Body of pancreas (tissue), 4 donors: ENCODE data around the gene TSHR. TPM values are rescaled to one million over a fixed set of nuclear protein-coding genes. Genes with fewer than 3 reads are reported as not detected.
A peak's percentile ranks its signal among the peaks of the same experiment; 100 is the strongest.

Experiments
- ATAC-seq: fragments of 150-250 bp; one replicate; pipeline ENCODE4 v1.9.1; 2016
- DNase-seq, 4 donors: peaks; one replicate each; pipeline ENCODE4 v3.0.0-alpha.2; 2019
- H3K27ac ChIP-seq, 4 donors: fragments of 200-600 bp; sonication (generic); 1 replicate in 3 of 4; 2 replicates in 1 of 4; pipeline versions ENCODE4 v1.5.1 to v1.6.1; 2016 to 2019; ENCODE audit warnings: mild to moderate bottlenecking in 1 of 4, mixed read lengths in 1 of 4, moderate library complexity in 1 of 4
- H3K27me3 ChIP-seq, 2 donors: fragments of 200-600 bp; sonication (generic); one replicate each; pipeline ENCODE4 v1.6.0; 2016; ENCODE audit warnings: mild to moderate bottlenecking in 1 of 2
- H3K36me3 ChIP-seq, 2 donors: fragments of 200-600 bp; sonication (generic); replicated peaks in 1 of 2; 2 replicates each; pipeline ENCODE4 v1.5.1; 2016; ENCODE audit warnings: low read depth in 2 of 2; ENCODE audit not compliant: insufficient read depth in 1 of 2
- H3K4me1 ChIP-seq: fragments of 200-600 bp; sonication (generic); one replicate; pipeline ENCODE4 v1.6.0; 2016
- H3K4me3 ChIP-seq, 2 donors: fragments of 200-600 bp; sonication (generic); 1 replicate in 1 of 2; 2 replicates in 1 of 2; pipeline ENCODE4 v1.5.1; 2016 to 2019
- H3K9me3 ChIP-seq, 3 donors: fragments of 200-600 bp; sonication (generic); 1 replicate in 2 of 3; 2 replicates in 1 of 3; pipeline ENCODE4 v1.5.1; 2016
- CTCF ChIP-seq, 7 experiments: fragments of 450-650 bp in 4 of 7; fragments of 200-600 bp in 3 of 7; sonication (generic) in 3 of 7; IDR thresholded peaks; one replicate each; pipeline ENCODE4 v1.5.1; 2016 to 2019; ENCODE audit warnings: antibody characterized with exemption in 7 of 7
- POLR2A ChIP-seq, 3 donors: fragments of 450-650 bp; IDR thresholded peaks; one replicate each; pipeline ENCODE4 v1.6.1; 2016; ENCODE audit warnings: antibody characterized with exemption in 3 of 3, mild to moderate bottlenecking in 2 of 3
- WGBS, 2 donors: methylation state at CpG; one replicate each; pipeline ENCODE4 v1.1.5; 2017; 5-methylcytosine and 5-hydroxymethylcytosine counted together
- intact Hi-C: fragments of 100-400 bp; cut with DNase I; formaldehyde crosslinking; loops from one replicate; pipeline ENCODE4 v1.15.1; 2023
- total RNA-seq, 2 donors: library from RNA; depleted of rRNA; stranded (reverse); fragments of >200 nt; gene quantifications; one replicate each; pipeline ENCODE4 v1.1.0, GENCODE V29; 2016

The TSHR gene
- total RNA-seq, 2 donors from 2014 or later, result not detected

GRCh38 chr14:81161749-81162148, 206.3 kb downstream of the TSHR start:
- Histone ChIP-seq H3K4me3 (no peak overlapping the region), H3K27ac (no peak overlapping the region), H3K27me3 (no peaks in the 10 kb centered on the region), H3K4me1 (peaks cover 9% of the 10 kb centered on the region), H3K9me3 (no peaks in the 10 kb centered on the region), H3K36me3 (no peaks in the 10 kb centered on the region)
- intact Hi-C loops, result loop anchor here (10.0 kb wide), 1 partner anchor 167 kb away; no protein-coding TSS in a partner anchor
- no peak for DNase-seq
- no peak for TF ChIP-seq CTCF (IDR thresholded peaks at IDR 0.05)
- no peak for TF ChIP-seq POLR2A (IDR thresholded peaks at IDR 0.05)
- ATAC-seq, result no peak
- WGBS, 2 donors, result 25 to 27% methylated on average over 1 of the region's 1 CpG

- ATAC-seq, result no peak
- no peak overlapping the region for H3K27ac ChIP-seq
- peaks cover 9% of the 10 kb centered on the region for H3K4me1 ChIP-seq
- TF ChIP-seq POLR2A (IDR thresholded peaks at IDR 0.05), result no peak
- TF ChIP-seq CTCF (IDR thresholded peaks at IDR 0.05), result no peak
- H3K9me3 ChIP-seq, result no peaks in the 10 kb centered on the region
- H3K27me3 ChIP-seq, result no peaks in the 10 kb centered on the region
- peak in 2 of 4 donors; percentile 17 to 31 for DNase-seq
- 42 to 69% methylated on average over 3 of the region's 3 CpGs for WGBS, 2 donors
- H3K36me3 ChIP-seq, result no peaks in the 10 kb centered on the region
- intact Hi-C loops, result loop anchor here (10.0 kb wide), 1 partner anchor 168 kb away; no protein-coding TSS in a partner anchor
- no peak overlapping the region for H3K4me3 ChIP-seq
Observed at GRCh38 chr14:81162941-81163340, 207.5 kb downstream of the TSHR start.

- no peak overlapping the region for H3K4me3 ChIP-seq
- H3K27ac ChIP-seq, result no peak overlapping the region
- ATAC-seq (peak; percentile 85), DNase-seq (peak; percentile 65 to 80 (median 74))
- intact Hi-C loops, result loop anchor here (10.0 kb wide), 1 partner anchor 169 kb away; no protein-coding TSS in a partner anchor
- no peaks in the 10 kb centered on the region for H3K27me3 ChIP-seq
- WGBS, 2 donors, result 0 to 10% methylated on average over 1 of the region's 1 CpG
- peaks cover 9% of the 10 kb centered on the region for H3K4me1 ChIP-seq
- TF ChIP-seq CTCF (IDR thresholded peaks at IDR 0.05) (peak in 6 of 7 experiments; percentile 34 to 73 (median 62)), POLR2A (IDR thresholded peaks at IDR 0.05) (no peak)
- no peaks in the 10 kb centered on the region for H3K9me3 ChIP-seq
- no peaks in the 10 kb centered on the region for H3K36me3 ChIP-seq
Observed at GRCh38 chr14:81164167-81164774, 208.8 kb downstream of the TSHR start.

- Histone ChIP-seq H3K4me3 (no peak overlapping the region), H3K4me1 (peaks cover 9% of the 10 kb centered on the region), H3K27me3 (no peaks in the 10 kb centered on the region), H3K9me3 (no peaks in the 10 kb centered on the region), H3K27ac (no peak overlapping the region), H3K36me3 (no peaks in the 10 kb centered on the region)
- DNase-seq (no peak), ATAC-seq (no peak)
- WGBS, 2 donors, result 61 to 66% methylated on average over 4 of the region's 4 CpGs
- TF ChIP-seq CTCF (IDR thresholded peaks at IDR 0.05), result no peak
- no peak for TF ChIP-seq POLR2A (IDR thresholded peaks at IDR 0.05)
- intact Hi-C loops, result loop anchor here (10.0 kb wide), 1 partner anchor 170 kb away; no protein-coding TSS in a partner anchor
Observed at GRCh38 chr14:81165188-81165587, 209.8 kb downstream of the TSHR start.

GRCh38 chr14:81166121-81166520, 210.7 kb downstream of the TSHR start:
- Histone ChIP-seq H3K27me3 (no peaks in the 10 kb centered on the region), H3K4me3 (no peak overlapping the region), H3K4me1 (peaks cover 15% of the 10 kb centered on the region), H3K9me3 (no peaks in the 10 kb centered on the region), H3K27ac (no peak overlapping the region), H3K36me3 (no peaks in the 10 kb centered on the region)
- no peak for ATAC-seq
- TF ChIP-seq CTCF (IDR thresholded peaks at IDR 0.05) (no peak), POLR2A (IDR thresholded peaks at IDR 0.05) (no peak)
- intact Hi-C loops, result loop anchor here (10.0 kb wide), 1 partner anchor 171 kb away; no protein-coding TSS in a partner anchor
- no peak for DNase-seq
- 65 to 80% methylated on average over 2 of the region's 2 CpGs for WGBS, 2 donors
